ENCODE measurements around the gene NISCH.

Gene NISCH

DNA sequence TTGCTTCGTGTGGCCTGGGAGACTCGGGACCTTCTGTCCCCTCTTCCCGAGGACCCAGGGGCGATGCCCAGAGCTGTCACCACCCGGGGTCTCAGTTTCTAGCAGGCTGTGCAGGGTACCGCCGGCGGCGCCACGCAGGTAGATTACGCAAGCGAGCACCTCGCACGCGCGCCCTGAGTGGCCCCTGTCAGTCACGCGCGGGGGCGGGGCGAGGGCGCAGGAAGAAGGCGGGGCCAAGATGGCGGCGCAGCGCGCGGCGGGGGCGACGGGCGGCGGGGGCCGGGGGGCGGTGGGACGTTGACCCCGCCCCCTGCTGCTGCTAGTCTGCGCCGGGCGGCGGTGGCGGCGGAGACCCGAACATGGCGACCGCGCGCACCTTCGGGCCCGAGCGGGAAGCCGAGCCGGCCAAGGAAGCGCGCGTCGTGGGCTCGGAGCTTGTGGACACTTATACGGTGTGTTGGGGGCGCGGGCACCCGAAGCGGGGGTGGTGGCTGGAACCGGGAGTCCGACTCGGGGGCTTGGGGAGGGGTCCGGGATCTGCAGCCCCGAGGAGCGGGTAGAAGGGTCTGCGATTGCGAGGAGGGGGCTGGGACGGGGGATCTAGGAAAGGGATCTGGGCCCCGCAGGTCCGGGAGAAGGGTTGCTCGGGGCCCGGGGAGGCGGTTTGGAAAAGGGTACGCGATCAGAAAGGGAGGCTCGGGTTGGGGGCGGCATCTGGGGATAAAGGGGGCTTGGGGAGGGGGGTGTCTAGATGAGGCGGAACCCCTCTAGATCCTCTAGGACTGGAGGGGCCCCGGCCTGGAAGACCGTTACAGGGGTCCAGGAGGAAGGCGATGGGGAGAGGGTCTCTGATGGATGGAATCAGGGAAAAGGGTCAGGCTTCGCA is at the start of gene NISCH:
TSS of gene NISCH (plus strand) at position 322 of the 886 bp plus-strand sequence. CDS start at position 360, 38 bp downstream.
- DNase-seq (ENCODE audit: low read depth in 2 of 2) = peak; percentile 89 to 93

DNA sequence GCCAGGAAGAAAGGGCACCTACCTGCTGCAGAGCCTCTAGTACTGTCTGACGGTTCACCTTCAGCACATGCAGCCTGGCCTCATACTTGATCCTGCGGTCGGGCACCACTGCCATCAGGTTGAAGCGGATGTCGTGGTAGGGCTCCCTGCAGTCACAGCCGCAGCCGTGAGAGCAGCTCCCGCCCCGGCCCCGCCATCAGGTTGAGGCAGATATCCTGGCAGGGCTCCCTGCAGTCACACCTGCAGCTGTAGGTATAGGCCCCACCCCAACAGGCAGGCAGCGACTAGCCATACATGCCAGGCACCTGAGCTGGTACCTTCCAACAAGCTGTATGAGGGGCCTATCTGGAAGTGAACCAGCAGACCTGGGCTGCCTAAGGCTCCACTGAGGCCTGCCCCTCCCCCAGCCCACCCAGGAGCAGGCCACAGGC is 49.2 kb upstream of the NISCH start:
- DNase-seq (ENCODE audit: low read depth in 2 of 2) = no peak

DNA sequence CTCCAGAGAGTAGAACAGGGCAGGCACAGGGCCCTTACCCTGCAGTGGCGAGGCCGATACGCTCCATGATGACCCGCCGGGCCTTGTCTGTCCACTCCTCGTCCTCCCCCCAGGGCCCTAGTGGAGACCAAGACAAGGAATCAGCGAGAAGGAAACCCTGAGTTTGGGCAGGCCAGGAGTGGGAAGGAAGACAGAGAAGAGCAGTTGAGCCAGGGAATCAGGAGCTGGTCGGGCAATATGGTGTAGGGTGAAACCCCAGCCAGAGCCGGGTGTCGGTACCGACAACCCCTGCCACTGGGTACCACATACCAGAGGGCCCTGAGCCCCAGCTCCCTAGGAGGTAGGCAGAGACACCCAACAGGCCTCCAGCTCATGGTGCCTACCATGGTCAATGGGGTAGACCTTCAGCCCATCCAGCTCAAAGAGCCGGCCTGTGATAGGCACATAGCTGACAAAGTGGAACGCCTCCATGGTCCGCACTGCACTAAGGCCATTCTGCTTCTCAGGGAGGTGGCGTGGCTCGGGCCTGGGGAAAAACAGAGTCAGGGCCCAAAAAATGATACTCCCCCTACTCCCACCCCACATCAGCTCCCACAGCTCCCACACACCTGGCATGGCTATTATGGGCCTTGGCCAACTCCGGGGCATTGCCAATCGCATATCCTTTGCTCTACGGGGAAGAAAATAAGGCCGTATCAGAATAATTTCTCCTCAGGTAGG is 48.5 kb upstream of the NISCH start:
- DNase-seq (ENCODE audit: low read depth in 2 of 2) = no peak

DNA sequence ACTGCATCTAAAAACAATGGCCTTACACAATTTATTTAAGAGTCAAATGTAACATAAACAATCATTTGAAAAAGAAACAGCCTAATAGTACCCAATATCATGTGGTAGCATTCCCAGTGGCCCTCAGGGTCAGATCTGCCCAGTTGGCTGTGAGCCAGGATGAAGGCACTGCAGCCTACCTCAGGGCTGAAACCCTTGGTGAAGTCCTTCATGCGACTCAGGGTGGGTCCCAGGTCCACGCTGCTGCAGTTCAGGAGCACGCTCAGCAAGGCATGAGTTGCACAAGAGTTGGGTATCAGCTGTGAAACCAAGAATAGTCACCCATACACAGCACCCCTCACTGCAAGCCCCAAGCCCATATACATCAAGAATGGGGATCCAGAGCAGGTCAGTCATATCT is 47.6 kb upstream of the NISCH start:
- no peak for DNase-seq (ENCODE audit: low read depth in 2 of 2)

DNA sequence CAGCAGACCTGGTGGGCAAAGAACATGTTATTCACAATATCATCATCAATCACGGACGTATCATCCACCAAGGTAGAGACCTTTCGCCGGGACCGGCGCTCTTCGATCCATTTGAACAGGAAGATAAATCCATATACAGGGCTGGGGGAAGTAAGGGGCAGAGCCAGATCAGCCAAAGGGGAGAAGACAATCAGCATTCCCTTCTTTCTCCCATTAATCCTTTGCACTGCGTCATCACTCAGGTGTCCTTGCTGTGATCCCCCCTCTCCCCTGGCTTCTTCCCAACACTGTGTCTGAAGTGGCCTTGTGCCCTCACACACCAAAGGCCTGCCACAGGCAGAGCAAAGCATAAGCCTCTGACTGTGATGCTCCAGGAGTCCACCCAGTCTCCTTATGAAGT is 46.9 kb upstream of the NISCH start:
- no peak for DNase-seq (ENCODE audit: low read depth in 2 of 2)

DNA sequence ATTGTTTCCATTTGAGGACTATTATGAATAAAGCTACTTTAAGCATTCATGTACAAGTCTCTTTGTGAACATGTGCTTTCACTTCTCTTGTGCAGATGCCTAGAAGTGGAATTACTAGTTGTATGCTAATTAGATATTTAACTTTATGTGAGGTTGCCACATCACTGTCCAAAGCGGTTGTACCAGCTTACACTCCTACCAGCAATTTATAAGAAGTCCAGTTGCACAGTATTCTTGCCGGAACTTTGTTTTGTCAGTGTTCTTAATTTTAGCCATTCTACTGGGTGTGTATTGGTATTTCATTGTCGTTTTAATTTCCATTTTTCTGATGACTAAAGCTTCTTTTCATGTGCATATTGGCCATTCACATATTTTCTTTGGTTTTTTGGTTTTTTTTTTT is 39.6 kb upstream of the NISCH start:
- no peak for DNase-seq (ENCODE audit: low read depth in 2 of 2)

DNA sequence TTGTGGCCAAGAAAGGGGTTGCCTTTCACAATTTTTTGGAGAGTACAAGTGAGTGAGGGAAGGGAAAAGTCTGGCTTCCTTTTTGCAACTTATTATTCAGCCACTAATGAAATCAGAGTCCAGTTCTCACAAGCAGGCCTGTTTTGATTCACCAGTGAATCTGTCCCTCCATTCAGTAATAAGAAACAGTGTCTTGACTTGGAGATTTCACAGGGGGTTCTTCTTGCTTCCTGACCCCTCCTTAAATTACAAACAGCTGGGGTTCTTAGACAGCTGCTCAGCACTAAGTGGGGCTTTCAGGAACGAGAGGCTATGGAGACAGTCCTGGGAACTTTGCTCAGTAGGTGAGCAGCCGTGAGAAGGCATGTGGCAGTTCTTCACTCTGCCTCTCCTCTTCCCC is 35.0 kb upstream of the NISCH start:
- no peak for DNase-seq (ENCODE audit: low read depth in 2 of 2)

DNA sequence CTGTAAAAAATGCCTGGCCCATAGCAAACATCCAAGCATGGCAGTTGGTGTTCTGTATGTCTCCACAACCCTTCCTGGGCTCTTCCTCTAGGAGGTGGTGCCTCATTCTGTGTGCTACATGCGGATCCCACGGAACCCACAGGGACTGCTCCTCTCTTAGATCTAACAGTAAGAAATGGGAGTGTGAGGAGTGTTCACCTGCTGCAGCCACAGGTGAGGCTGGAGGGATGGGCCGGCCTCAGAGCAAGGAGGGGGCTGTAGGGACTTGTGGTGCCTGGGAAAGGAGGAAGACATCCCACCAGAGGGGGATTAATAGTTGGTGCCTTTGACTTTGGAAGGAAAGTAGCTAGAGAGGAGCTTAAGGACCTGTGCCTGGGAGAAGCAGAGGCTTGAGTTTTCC is 32.7 kb upstream of the NISCH start:
- no peak for DNase-seq (ENCODE audit: low read depth in 2 of 2)

DNA sequence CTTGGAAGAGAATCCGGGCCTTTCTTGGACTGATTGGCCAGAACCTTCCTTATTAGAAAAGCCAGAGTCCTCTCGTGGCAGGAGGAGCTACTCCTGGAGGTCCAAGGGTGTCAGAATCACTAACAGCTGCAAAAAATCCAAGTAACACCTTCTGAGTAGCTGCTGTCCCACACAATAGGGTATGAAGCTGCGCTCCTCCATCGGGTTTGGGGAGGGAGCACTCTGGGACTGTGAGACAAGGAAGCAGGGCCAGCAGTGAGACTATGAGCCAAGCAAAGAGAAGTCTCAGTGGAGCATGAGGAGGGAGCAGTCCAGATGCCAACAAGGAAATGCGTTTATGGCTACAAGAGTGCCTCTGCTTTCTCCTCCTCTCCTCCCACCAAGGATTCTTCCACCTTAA is 32.2 kb upstream of the NISCH start:
- no peak for DNase-seq (ENCODE audit: low read depth in 2 of 2)

DNA sequence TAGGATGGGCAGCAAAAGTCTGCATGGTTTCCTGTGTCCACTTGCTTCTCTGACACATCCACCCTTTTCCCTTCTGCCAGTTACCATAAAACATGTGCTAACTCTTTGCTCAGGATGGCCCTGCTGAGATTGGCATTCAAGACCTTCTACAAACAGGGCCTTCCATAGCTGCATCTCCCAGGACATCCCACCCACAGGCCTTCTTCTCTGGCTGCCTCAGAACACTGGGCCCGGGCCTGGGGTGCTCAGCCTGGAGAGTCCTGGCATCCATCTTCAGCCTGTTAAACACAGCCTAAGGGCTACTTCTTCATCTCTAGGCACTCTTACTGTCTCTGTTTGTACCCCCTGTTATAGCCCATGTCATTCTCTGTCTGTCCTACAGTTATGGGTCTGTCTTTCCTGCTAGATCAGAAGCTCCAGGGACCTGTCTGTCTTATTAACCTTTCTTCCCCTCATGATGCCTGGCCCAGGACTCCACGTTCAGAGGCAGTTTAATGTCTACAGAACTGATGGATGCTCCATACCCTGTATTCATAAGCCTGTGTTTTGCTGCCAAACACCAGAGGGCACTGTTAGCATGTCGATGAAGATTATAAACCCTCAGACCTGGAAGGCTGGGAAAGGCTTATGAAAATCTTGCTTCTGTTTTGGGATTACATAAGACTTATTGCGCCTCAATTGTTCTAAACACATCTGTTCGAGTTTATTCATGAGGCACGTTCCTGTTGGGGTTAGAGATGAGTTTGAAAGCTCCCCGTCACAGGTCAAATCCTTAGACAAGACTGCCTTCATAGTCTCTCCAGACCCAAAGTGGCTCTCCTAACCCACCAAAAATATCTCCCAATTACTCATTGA is 27.0 kb upstream of the NISCH start:
- no peak for DNase-seq (ENCODE audit: low read depth in 2 of 2)

DNA sequence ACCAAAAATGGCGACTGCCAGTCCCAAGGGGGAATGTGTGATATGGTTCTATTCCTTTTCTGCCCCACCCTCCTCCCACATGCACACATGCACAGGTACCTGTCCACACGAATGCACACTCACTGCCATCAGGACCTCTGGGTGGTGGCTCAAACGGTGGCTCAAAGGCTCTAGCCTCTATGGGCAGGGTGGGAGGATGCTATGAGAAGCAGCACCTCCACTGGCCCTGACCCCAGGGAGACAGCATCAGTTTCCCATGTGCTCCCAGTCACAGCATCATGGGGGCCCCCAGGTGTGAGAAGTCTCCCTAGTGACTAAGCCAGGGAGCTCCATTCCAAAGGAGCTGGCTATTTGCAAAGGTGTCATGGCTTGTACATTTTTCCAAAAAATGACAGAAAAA is 26.4 kb upstream of the NISCH start:
- DNase-seq (ENCODE audit: low read depth in 2 of 2) = no peak

DNA sequence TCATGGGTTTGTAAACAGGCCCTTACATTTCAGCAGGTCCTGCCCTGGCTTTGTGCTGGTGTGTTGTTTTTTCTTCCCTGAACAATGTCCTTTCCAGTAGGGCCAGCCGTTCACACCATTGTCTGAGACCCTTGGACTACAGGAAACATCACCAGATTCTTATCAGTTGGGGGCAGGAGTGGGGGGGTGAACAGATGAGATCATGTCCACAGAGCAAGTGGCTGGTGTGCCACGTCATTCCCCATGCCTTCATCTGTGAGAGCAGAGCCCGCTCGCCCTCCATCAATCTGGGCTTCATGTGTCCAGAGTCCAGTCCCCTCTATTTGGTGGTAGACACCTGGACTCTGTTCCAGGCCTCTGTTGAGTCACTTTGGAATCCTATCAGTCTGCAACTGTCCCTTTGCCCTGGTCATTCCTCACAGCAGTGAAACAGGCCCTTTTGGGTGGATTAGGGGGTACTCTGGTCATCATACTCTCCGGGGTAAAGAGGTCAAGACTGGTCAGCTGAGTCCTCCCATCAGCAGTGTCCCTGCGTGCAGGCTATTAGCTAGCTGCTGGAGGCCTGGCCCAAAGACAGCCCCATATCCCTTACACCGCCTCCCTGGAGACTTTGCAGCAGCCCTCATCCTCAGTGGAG is 25.5 kb upstream of the NISCH start:
- DNase-seq (ENCODE audit: low read depth in 2 of 2) = no peak

DNA sequence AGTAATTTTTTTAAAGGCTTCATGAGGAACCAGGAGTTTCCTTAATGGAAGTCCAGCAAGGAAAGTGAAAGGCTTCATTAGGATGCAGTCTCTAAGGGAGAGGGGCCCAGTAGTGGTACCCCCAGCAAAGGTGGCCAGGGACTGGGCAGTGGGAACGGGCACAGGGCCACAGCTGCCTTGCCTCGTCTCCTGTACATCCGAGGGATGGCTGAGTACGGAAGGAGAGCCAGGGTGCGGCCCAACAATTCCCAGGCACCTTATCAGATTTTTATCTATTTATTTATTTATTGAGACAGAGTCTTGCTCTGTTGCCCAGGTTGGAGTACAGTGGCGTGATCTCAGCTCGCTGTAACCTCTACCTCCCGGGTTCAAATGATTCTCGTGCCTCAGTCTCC is 25.0 kb upstream of the NISCH start:
- DNase-seq (ENCODE audit: low read depth in 2 of 2) = no peak

DNA sequence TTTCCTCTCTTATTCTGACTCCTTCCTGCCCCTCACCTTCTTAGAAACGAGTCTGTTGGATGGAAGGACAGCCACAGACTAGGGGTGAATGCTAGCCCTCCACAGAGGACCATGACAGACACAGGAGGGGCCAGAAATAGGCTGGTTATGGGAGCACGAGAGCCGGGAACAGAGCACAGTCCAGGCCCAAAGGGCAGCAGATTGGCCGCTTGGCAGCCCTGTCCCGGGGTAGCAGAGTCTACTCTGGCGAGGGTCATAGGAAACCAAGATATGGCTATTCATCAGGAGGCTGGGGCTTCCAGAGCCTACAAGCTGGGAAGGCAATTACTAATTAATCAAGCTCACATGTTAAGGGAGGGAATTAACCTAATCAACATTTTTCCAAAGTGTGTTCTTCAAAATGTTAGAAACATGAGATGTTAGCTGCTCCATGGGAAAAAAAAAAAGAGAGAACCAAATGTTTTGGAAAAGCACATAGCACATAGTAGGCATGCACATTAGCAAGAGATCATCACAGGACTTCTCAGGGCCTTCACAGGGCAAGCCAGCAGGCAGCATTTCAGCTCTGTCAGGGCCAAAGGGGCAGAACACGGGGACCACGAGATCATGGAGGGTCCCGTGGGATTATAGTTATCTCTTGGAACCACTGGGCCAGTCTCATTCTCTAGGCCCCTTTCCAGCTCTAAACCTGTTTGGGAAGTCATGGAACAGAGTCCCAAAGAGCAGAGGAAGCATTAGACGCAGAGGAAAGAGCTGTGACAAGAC is 23.8 kb upstream of the NISCH start:
- no peak for DNase-seq (ENCODE audit: low read depth in 2 of 2)

DNA sequence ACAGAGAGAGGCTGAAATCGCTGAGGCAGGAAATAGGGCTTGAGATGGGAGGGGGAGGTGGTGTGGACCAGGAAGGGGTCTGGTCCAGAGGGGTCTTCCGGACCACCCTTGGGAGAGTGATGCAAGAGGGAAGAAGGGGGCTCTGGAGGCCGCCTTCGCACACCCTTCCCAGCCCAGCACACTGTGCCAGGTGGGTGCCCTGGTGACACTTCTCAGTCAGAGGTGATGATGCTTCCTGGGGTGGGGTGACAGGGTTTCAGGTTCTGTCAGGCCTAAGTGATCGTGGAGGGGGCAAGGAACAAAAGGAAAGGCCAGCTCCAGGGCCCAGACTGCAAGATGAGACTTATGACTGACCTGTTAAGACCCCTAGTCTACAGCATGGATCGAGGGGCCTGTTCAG is 23.2 kb upstream of the NISCH start:
- DNase-seq (ENCODE audit: low read depth in 2 of 2) = no peak

DNA sequence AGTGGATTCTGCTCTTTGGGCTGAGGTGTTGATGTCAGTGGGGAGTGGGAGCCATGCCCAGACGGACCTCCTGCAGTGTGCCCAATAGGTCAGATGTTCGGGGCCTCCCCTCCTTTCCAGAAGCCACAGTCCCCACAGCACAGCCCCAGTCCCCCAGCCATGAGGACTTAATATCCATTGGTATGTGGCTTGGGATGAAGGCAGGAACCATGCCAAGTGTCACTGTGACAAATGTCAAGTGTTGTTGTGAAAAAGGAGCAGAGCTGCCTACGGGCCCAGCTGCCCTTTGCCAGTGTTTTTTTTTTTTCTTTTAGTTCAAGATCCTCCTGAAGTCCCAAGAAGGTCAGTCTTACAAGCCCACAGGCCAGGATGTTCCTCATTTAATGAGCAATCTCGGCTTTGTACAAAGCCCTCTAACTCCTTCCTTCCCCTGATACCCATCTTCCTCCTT is 22.7 kb upstream of the NISCH start:
- no peak for DNase-seq (ENCODE audit: low read depth in 2 of 2)

DNA sequence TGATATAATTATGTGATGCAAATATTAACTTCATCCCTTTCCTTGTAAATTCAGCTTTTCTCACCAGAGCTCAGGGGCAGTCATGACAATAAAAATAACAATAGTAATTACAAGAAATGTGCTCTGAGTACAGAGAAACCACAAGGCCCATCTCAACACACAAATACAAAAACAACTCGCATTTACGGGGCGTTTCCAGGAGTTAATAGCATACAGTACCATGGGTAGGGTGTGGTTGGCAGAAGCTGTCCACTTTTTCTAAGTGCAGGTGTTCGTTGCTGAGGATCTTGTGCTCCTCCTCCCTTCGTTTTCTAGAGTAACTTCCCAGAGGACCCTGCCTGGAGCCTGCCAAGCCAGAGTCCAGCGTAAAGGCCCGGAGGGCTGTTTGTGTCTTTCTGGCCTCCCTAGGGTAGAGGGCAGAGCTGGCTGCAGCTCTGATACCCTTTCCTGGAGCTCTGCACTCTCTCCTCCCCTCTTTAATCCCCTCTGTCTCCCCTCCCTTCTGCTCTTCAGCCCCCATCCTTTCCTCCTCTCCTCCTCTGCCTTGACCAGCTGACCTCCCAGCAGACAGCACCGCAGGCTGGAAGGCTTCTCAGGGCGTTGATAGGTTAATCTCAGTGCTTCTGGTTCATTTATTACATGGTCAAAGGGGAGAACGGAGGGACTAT is 21.9 kb upstream of the NISCH start:
- no peak for DNase-seq (ENCODE audit: low read depth in 2 of 2)

DNA sequence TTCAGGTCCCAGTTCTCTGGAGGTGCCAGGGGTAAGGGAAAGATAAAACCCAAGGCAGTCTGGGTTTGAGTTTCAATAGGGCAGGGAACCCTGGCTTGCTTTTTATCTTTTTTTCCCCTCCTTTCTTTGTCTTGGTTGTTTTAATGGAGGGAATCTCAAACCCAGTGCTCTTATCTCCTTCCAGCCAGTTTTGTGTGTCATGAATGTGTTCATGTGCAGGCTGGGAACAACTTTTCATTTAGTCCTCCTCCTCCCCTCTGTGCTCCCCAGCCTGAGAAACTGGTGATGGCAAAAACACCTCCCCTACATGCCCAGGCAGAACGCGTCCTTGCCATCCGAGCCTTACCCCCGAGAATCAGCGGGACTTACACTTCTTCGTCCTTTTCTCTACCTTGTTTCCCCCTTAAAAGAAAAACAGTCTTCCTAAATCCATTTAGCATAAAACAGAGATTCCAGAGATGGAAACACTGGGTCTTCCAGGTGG is 21.4 kb upstream of the NISCH start:
- no peak for DNase-seq (ENCODE audit: low read depth in 2 of 2)

DNA sequence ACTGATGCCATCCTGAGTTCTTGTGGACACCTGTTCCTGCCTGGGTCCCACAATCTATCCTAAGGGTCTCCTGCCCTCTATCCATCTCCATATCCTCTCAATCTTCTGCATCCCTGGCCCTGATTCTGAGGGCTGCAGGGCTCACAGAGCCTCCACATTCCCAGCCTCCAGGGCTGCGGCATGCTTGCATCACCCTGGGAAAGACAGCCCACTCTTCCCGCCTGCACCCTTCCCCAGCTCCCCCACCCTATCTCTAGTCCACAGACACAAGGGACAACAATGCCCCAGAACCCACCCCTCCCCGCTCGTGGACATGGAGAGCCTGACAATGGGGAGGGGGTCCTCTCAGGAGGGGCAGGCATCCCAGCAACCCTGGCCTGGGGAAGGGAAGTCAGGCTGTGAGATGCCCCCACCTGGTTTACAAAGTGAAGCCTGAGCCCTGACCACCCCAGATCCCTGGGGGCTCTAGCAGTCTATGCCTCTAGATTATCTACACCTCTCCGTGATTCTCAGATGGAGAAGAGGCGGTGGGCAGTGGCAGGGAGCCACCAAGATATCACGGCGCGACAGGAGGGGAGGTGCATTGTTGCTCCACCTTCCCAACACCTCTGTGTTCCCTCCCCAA is 20.8 kb upstream of the NISCH start:
- DNase-seq (ENCODE audit: low read depth in 2 of 2) = no peak

Data from activated CD8-positive, alpha-beta memory T cell treated with anti-CD3 and anti-CD28 coated beads for 4 hours (primary cell).